ENCODE data around the gene ARHGAP25.

- TF ChIP-seq, protein P1, sequence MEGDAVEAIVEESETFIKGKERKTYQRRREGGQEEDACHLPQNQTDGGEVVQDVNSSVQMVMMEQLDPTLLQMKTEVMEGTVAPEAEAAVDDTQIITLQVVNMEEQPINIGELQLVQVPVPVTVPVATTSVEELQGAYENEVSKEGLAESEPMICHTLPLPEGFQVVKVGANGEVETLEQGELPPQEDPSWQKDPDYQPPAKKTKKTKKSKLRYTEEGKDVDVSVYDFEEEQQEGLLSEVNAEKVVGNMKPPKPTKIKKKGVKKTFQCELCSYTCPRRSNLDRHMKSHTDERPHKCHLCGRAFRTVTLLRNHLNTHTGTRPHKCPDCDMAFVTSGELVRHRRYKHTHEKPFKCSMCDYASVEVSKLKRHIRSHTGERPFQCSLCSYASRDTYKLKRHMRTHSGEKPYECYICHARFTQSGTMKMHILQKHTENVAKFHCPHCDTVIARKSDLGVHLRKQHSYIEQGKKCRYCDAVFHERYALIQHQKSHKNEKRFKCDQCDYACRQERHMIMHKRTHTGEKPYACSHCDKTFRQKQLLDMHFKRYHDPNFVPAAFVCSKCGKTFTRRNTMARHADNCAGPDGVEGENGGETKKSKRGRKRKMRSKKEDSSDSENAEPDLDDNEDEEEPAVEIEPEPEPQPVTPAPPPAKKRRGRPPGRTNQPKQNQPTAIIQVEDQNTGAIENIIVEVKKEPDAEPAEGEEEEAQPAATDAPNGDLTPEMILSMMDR (conservative IDR thresholded peaks at IDR 0.05; ENCODE audit: low read depth in 2 of 2) = no peak
- TF ChIP-seq EZH2phosphoT487 (IDR thresholded peaks at IDR 0.05; ENCODE audit: unreplicated experiment) (no peak), EZH2 (IDR thresholded peaks at IDR 0.05; ENCODE audit: low read depth, unreplicated experiment) (no peak), POLR2AphosphoS5 (IDR thresholded peaks at IDR 0.05; ENCODE audit: low read depth) (no peak), CREB1 (CRISPR knock-in tag; IDR thresholded peaks at IDR 0.05; ENCODE audit: low read depth) (no peak), ETS1 (IDR thresholded peaks at IDR 0.05) (no peak), ZNF331 (CRISPR knock-in tag; IDR thresholded peaks at IDR 0.05; ENCODE audit: low read depth) (no peak), STAT1 (IDR thresholded peaks at IDR 0.05; ENCODE audit: unreplicated experiment) (no peak), NANOG (IDR thresholded peaks at IDR 0.05; ENCODE audit: borderline replicate concordance) (no peak), ZNF114 (CRISPR knock-in tag; IDR thresholded peaks at IDR 0.05) (no peak)
- TF ChIP-seq, protein P2, sequence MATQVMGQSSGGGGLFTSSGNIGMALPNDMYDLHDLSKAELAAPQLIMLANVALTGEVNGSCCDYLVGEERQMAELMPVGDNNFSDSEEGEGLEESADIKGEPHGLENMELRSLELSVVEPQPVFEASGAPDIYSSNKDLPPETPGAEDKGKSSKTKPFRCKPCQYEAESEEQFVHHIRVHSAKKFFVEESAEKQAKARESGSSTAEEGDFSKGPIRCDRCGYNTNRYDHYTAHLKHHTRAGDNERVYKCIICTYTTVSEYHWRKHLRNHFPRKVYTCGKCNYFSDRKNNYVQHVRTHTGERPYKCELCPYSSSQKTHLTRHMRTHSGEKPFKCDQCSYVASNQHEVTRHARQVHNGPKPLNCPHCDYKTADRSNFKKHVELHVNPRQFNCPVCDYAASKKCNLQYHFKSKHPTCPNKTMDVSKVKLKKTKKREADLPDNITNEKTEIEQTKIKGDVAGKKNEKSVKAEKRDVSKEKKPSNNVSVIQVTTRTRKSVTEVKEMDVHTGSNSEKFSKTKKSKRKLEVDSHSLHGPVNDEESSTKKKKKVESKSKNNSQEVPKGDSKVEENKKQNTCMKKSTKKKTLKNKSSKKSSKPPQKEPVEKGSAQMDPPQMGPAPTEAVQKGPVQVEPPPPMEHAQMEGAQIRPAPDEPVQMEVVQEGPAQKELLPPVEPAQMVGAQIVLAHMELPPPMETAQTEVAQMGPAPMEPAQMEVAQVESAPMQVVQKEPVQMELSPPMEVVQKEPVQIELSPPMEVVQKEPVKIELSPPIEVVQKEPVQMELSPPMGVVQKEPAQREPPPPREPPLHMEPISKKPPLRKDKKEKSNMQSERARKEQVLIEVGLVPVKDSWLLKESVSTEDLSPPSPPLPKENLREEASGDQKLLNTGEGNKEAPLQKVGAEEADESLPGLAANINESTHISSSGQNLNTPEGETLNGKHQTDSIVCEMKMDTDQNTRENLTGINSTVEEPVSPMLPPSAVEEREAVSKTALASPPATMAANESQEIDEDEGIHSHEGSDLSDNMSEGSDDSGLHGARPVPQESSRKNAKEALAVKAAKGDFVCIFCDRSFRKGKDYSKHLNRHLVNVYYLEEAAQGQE (IDR thresholded peaks at IDR 0.05; ENCODE audit: unreplicated experiment) = no peak
Observed at GRCh38 chr2:68789603-68790002, 55.0 kb downstream of the ARHGAP25 start.
